SU-DHL-6 (cell line): ENCODE data around the gene BRINP2.

Experiments
- H2AFZ ChIP-seq: fragments of 200-600 bp; sonication (generic); 2 replicates; pipeline ENCODE4 v1.6.1; 2014; ENCODE audit warnings: low read depth, mild to moderate bottlenecking, moderate library complexity, mixed read lengths, antibody characterized with exemption, low read length; ENCODE audit not compliant: severe bottlenecking
- H3F3A ChIP-seq: fragments of 200-600 bp; shearing (Covaris generic); 2 replicates; pipeline ENCODE4 v1.6.0; 2016; ENCODE audit warnings: antibody characterized with exemption, mild to moderate bottlenecking; ENCODE audit not compliant: insufficient read depth
- H3K27ac ChIP-seq: fragments of 200-600 bp; sonication (generic); 2 replicates; pipeline ENCODE4 v1.5.1; 2016; ENCODE audit warnings: low read depth, mild to moderate bottlenecking, low read length, moderate library complexity, mixed read lengths
- H3K27me3 ChIP-seq: fragments of 200-600 bp; sonication (generic), shearing (Covaris generic); 2 replicates; pipeline ENCODE4 v1.6.0; 2014; ENCODE audit warnings: mild to moderate bottlenecking, low read length
- H3K36me3 ChIP-seq: fragments of 200-600 bp; sonication (generic); 2 replicates; pipeline ENCODE4 v1.6.1; 2014; ENCODE audit warnings: mild to moderate bottlenecking, low read length, mixed read lengths
- H3K4me2 ChIP-seq: fragments of 300-600, 200-600 bp; shearing (Covaris generic), sonication (generic); 2 replicates; pipeline ENCODE4 v1.6.0; 2014; ENCODE audit warnings: low read length, low read depth, mild to moderate bottlenecking; ENCODE audit not compliant: poor library complexity, severe bottlenecking
- H3K4me3 ChIP-seq: fragments of 200-600 bp; sonication (generic); 2 replicates; pipeline ENCODE4 v1.5.1; 2014; ENCODE audit warnings: antibody characterized with exemption, low read length, mild to moderate bottlenecking, mixed read lengths; ENCODE audit not compliant: insufficient read depth, poor library complexity, severe bottlenecking
- H3K79me2 ChIP-seq: fragments of 200-600 bp; sonication (generic); 2 replicates; pipeline ENCODE4 v1.6.1; 2014; ENCODE audit warnings: mild to moderate bottlenecking, low read length, moderate library complexity; ENCODE audit not compliant: insufficient read depth
- H3K9ac ChIP-seq: fragments of 200-600 bp; sonication (generic); 2 replicates; pipeline ENCODE4 v1.7.0; 2014; ENCODE audit warnings: mild to moderate bottlenecking, low read length
- H3K9me2 ChIP-seq: fragments of 200-600 bp; sonication (generic); replicated peaks from 2 replicates; pipeline ENCODE4 v1.6.1; 2014; ENCODE audit warnings: low read length; ENCODE audit not compliant: insufficient read depth
- H3K9me3 ChIP-seq: fragments of 200-600 bp; sonication (generic); 2 replicates; pipeline ENCODE4 v1.6.1; 2014; ENCODE audit warnings: low read length, mixed read lengths; ENCODE audit not compliant: insufficient read depth
- H4K20me1 ChIP-seq: fragments of 200-600 bp; sonication (generic); 2 replicates; pipeline ENCODE4 v1.6.1; 2014; ENCODE audit warnings: low read depth, mild to moderate bottlenecking, antibody characterized with exemption, low read length, moderate library complexity, mixed read lengths
- CTCF ChIP-seq: fragments of 200-600 bp; sonication (generic); IDR thresholded peaks from one replicate; pipeline ENCODE4 v1.5.1; 2017; ENCODE audit warnings: antibody characterized with exemption, mild to moderate bottlenecking, low read length, moderate library complexity; ENCODE audit not compliant: insufficient read depth, poor library complexity, severe bottlenecking
- EZH2phosphoT487 ChIP-seq: fragments of 200-600 bp; sonication (generic), shearing (Covaris generic); conservative IDR thresholded peaks from 2 replicates; pipeline ENCODE4 v1.6.1; 2018; ENCODE audit warnings: mild to moderate bottlenecking, antibody characterized with exemption, low read length, moderate library complexity, mixed read lengths

BRINP2 gene

GRCh38 chr1:177243773-177244172 is 73.0 kb downstream of the BRINP2 start:
- H2AFZ ChIP-seq, result no peak overlapping the region
- TF ChIP-seq EZH2phosphoT487 (no peak), CTCF (no peak)
- H3K4me2 ChIP-seq, result no peak overlapping the region
- no peaks in the 10 kb centered on the region for H3K36me3 ChIP-seq
- H3K79me2 ChIP-seq, result no peaks in the 10 kb centered on the region
- H3K9me3 ChIP-seq, result no peaks in the 10 kb centered on the region
- no peaks in the 10 kb centered on the region for H3K27me3 ChIP-seq
- no peak overlapping the region for H3K4me3 ChIP-seq
- H3K27ac ChIP-seq, result no peak overlapping the region
- no peaks in the 10 kb centered on the region for H3F3A ChIP-seq
- no peaks in the 10 kb centered on the region for H3K9me2 ChIP-seq
- no peaks in the 10 kb centered on the region for H4K20me1 ChIP-seq
- no peak overlapping the region for H3K9ac ChIP-seq

GRCh38 chr1:177246710-177247580 is 76.2 kb downstream of the BRINP2 start:
- H3K9me3 ChIP-seq, result no peaks in the 10 kb centered on the region
- no peaks in the 10 kb centered on the region for H3F3A ChIP-seq
- no peaks in the 10 kb centered on the region for H3K27me3 ChIP-seq
- no peak overlapping the region for H3K27ac ChIP-seq
- H4K20me1 ChIP-seq, result no peaks in the 10 kb centered on the region
- no peak overlapping the region for H2AFZ ChIP-seq
- H3K4me2 ChIP-seq, result no peak overlapping the region
- no peaks in the 10 kb centered on the region for H3K9me2 ChIP-seq
- no peak overlapping the region for H3K9ac ChIP-seq
- H3K36me3 ChIP-seq, result no peaks in the 10 kb centered on the region
- H3K79me2 ChIP-seq, result no peaks in the 10 kb centered on the region
- TF ChIP-seq CTCF (no peak), EZH2phosphoT487 (no peak)
- no peak overlapping the region for H3K4me3 ChIP-seq

- Histone ChIP-seq H4K20me1 (no peaks in the 10 kb centered on the region), H3K4me2 (no peak overlapping the region), H3K79me2 (no peaks in the 10 kb centered on the region), H3K9ac (no peak overlapping the region), H3F3A (no peaks in the 10 kb centered on the region), H3K9me3 (no peaks in the 10 kb centered on the region), H3K4me3 (no peak overlapping the region), H3K36me3 (no peaks in the 10 kb centered on the region), H2AFZ (no peak overlapping the region), H3K27me3 (no peaks in the 10 kb centered on the region), H3K9me2 (no peaks in the 10 kb centered on the region), H3K27ac (no peak overlapping the region)
- TF ChIP-seq EZH2phosphoT487, result no peak
- TF ChIP-seq CTCF, result no peak
These were observed 76.9 kb downstream of the BRINP2 start for GRCh38 chr1:177247623-177248176.
